OCI-LY7 (cell line): ENCODE results near the gene MYH10.

ENCODE experiments used
- EZH2phosphoT487 ChIP-seq: fragments of 200-600 bp; sonication (generic); IDR thresholded peaks from 2 replicates; pipeline ENCODE4 v1.6.1; 2018; ENCODE audit warnings: low read depth, borderline replicate concordance, mild to moderate bottlenecking, mixed run types, antibody characterized with exemption, low read length, moderate library complexity, mixed read lengths
- TF ChIP-seq, protein P1 (sequence below): fragments of 200-600 bp; sonication (generic); conservative IDR thresholded peaks from 2 replicates; pipeline ENCODE4 v1.5.1; 2014; ENCODE audit warnings: mild to moderate bottlenecking, antibody characterized with exemption, low read length, moderate library complexity, mixed read lengths

DNA sequence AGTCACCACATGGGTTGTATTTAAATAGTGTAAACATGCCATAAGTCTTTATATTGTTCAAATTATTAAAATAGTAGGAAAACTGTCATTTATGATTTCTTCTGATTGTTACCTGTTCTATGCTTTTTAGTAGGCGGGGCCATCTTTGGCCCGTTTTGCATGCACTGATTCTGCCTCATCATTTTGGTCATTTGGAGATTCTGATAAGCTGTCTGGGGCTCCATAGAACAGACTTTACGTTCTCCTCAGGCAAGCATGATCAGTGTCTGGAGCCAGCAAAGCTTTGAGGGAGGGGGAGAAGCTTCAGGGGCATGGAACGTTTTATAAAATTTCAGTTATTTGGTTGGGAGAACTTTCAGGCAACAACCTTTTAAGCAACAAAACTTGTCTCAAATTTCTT lies 186.0 kb downstream of the MYH10 start:
- TF ChIP-seq, protein P1, sequence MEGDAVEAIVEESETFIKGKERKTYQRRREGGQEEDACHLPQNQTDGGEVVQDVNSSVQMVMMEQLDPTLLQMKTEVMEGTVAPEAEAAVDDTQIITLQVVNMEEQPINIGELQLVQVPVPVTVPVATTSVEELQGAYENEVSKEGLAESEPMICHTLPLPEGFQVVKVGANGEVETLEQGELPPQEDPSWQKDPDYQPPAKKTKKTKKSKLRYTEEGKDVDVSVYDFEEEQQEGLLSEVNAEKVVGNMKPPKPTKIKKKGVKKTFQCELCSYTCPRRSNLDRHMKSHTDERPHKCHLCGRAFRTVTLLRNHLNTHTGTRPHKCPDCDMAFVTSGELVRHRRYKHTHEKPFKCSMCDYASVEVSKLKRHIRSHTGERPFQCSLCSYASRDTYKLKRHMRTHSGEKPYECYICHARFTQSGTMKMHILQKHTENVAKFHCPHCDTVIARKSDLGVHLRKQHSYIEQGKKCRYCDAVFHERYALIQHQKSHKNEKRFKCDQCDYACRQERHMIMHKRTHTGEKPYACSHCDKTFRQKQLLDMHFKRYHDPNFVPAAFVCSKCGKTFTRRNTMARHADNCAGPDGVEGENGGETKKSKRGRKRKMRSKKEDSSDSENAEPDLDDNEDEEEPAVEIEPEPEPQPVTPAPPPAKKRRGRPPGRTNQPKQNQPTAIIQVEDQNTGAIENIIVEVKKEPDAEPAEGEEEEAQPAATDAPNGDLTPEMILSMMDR, result no peak
- no peak for TF ChIP-seq EZH2phosphoT487
